CD4-positive, alpha-beta T cell treated with Interleukin-6 for 4 hours (primary cell): Measurements from ENCODE around the gene EIF5AL1.
"Not testable (repeated sequence)": the region's sequence is repeated elsewhere in the genome, so short reads cannot be mapped to it uniquely, and the experiment has no call there.

Source experiments
- DNase-seq: peaks from one replicate; pipeline ENCODE4 v3.0.0-alpha.2; 2020; ENCODE audit warnings: mixed read lengths

The EIF5AL1 gene

GRCh38 chr10:79511891-79512583 is at the start of gene EIF5AL1:
Gene EIF5AL1 (plus strand): TSS chr10:79512533. CDS start chr10:79512650, 117 bp downstream.
- DNase-seq, result not testable (repeated sequence)

GRCh38 chr10:79463578-79464496 is 48.5 kb upstream of the EIF5AL1 start:
- DNase-seq, result no peak

- DNase-seq, result no peak
These were observed 47.0 kb upstream of the EIF5AL1 start for GRCh38 chr10:79465341-79465740.

- no peak for DNase-seq
These were observed 44.2 kb upstream of the EIF5AL1 start for GRCh38 chr10:79468015-79468560.

- DNase-seq, result no peak
These were observed 43.3 kb upstream of the EIF5AL1 start for GRCh38 chr10:79468841-79469585.

- DNase-seq, result no peak
These were observed 42.2 kb upstream of the EIF5AL1 start for GRCh38 chr10:79470096-79470495.

GRCh38 chr10:79471776-79472175 is 40.6 kb upstream of the EIF5AL1 start:
- no peak for DNase-seq

GRCh38 chr10:79472449-79472848 is 39.9 kb upstream of the EIF5AL1 start:
- no peak for DNase-seq

GRCh38 chr10:79472951-79473350 is 39.4 kb upstream of the EIF5AL1 start:
- DNase-seq, result no peak

GRCh38 chr10:79473496-79474095 is 38.7 kb upstream of the EIF5AL1 start:
- no peak for DNase-seq

- no peak for DNase-seq
These were observed 37.1 kb upstream of the EIF5AL1 start for GRCh38 chr10:79475119-79475653.

- no peak for DNase-seq
These were observed 36.5 kb upstream of the EIF5AL1 start for GRCh38 chr10:79475877-79476276.

- DNase-seq, result no peak
These were observed 35.7 kb upstream of the EIF5AL1 start for GRCh38 chr10:79476645-79477044.

GRCh38 chr10:79477456-79477855 is 34.9 kb upstream of the EIF5AL1 start:
- DNase-seq, result no peak

GRCh38 chr10:79479283-79479909 is 32.9 kb upstream of the EIF5AL1 start:
- no peak for DNase-seq

- DNase-seq, result no peak
These were observed 30.0 kb upstream of the EIF5AL1 start for GRCh38 chr10:79482304-79482703.

- DNase-seq, result no peak
These were observed 29.6 kb upstream of the EIF5AL1 start for GRCh38 chr10:79482741-79483140.

GRCh38 chr10:79483299-79483698 is 29.0 kb upstream of the EIF5AL1 start:
- DNase-seq, result no peak

GRCh38 chr10:79483948-79484347 is 28.4 kb upstream of the EIF5AL1 start:
- no peak for DNase-seq

GRCh38 chr10:79484476-79484875 is 27.9 kb upstream of the EIF5AL1 start:
- no peak for DNase-seq

- DNase-seq, result peak; percentile 36
These were observed 24.8 kb upstream of the EIF5AL1 start for GRCh38 chr10:79487296-79488194.
